Vagina (tissue), 2 donors: ENCODE measurements around the gene TACC3.

Source experiments
- POLR2AphosphoS5 ChIP-seq, 2 donors: sonication (generic); formaldehyde crosslinking; IDR thresholded peaks; one replicate each; pipeline ENCODE4 v1.9.0; 2017; ENCODE audit warnings: antibody characterized with exemption in 2 of 2, mild to moderate bottlenecking in 2 of 2, low read depth in 1 of 2; ENCODE audit not compliant: insufficient read depth in 1 of 2
- TF ChIP-seq, protein P1 (sequence below), 3 experiments: fragments of 450-650 bp in 2 of 3; fragments of 200-600 bp in 1 of 3; sonication (generic) in 1 of 3; IDR thresholded peaks; one replicate each; pipeline ENCODE4 v1.5.1; 2017 to 2019; ENCODE audit warnings: antibody characterized with exemption in 3 of 3, mild to moderate bottlenecking in 2 of 3, moderate library complexity in 2 of 3

DNA sequence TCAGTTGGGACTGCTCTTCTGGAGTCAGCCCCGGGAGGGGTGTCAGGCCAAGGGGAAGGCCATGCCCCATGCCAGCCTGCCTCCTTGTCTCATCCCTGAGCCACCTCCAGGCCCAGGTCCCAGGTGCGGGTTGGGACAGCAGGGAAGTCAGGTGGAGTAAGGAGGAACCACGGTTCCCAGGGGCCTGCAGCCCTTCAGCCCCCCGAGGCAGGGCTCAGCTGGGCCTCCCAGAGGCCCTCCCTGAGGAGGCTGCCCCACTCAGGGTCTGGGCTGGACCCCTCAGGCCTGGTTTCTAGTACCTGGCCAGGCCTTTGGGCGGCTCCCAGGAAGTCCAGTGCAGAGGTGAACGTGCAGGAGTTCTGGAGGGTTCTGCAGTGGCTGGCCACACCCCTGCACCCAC, 48.4 kb downstream of the TACC3 start:
- TF ChIP-seq, protein P1, sequence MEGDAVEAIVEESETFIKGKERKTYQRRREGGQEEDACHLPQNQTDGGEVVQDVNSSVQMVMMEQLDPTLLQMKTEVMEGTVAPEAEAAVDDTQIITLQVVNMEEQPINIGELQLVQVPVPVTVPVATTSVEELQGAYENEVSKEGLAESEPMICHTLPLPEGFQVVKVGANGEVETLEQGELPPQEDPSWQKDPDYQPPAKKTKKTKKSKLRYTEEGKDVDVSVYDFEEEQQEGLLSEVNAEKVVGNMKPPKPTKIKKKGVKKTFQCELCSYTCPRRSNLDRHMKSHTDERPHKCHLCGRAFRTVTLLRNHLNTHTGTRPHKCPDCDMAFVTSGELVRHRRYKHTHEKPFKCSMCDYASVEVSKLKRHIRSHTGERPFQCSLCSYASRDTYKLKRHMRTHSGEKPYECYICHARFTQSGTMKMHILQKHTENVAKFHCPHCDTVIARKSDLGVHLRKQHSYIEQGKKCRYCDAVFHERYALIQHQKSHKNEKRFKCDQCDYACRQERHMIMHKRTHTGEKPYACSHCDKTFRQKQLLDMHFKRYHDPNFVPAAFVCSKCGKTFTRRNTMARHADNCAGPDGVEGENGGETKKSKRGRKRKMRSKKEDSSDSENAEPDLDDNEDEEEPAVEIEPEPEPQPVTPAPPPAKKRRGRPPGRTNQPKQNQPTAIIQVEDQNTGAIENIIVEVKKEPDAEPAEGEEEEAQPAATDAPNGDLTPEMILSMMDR (IDR thresholded peaks at IDR 0.05): no peak
- no peak for TF ChIP-seq POLR2AphosphoS5 (IDR thresholded peaks at IDR 0.05; ENCODE audit: insufficient read depth in 1 of 2, low read depth in 1 of 2)
